ENCODE data around the gene SDF2.

DNA sequence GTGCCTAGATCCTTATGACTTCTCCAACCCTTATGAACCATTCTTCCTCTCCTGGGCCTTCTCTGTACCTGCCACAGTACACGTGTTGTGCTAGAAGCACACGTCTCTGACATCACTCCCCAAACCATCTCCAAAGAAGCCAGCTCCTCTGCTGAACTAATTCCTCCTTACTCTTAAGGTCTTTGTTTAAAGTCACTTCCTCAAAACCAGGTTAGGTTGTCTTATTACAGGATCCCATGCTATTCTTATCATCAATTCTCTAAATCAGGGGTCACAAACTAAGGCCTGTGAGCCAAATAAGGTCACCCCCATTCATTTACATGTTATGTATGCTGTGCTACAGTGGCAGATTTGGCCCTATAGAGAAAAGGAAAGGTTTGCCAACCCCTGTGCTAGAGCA lies 4.3 kb upstream of the SDF2 start:
- TF ChIP-seq, protein P1, sequence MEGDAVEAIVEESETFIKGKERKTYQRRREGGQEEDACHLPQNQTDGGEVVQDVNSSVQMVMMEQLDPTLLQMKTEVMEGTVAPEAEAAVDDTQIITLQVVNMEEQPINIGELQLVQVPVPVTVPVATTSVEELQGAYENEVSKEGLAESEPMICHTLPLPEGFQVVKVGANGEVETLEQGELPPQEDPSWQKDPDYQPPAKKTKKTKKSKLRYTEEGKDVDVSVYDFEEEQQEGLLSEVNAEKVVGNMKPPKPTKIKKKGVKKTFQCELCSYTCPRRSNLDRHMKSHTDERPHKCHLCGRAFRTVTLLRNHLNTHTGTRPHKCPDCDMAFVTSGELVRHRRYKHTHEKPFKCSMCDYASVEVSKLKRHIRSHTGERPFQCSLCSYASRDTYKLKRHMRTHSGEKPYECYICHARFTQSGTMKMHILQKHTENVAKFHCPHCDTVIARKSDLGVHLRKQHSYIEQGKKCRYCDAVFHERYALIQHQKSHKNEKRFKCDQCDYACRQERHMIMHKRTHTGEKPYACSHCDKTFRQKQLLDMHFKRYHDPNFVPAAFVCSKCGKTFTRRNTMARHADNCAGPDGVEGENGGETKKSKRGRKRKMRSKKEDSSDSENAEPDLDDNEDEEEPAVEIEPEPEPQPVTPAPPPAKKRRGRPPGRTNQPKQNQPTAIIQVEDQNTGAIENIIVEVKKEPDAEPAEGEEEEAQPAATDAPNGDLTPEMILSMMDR (IDR thresholded peaks at IDR 0.05), result no peak
- no peak for TF ChIP-seq POLR2A (IDR thresholded peaks at IDR 0.05)
